Loucy (cell line): Measurements from ENCODE around the gene SLC35B3.
A peak's percentile ranks its signal among the peaks of the same experiment; 100 is the strongest.

Experiments used
- H2AFZ ChIP-seq: fragments of 200-600 bp; sonication (generic); 2 replicates; pipeline ENCODE4 v1.6.0; 2016; ENCODE audit warnings: antibody characterized with exemption, mild to moderate bottlenecking, low read length, moderate library complexity
- H3F3A ChIP-seq: fragments of 200-600 bp; 2 replicates; pipeline ENCODE4 v1.6.0; 2016; ENCODE audit warnings: antibody characterized with exemption, low read depth, mild to moderate bottlenecking
- H3K27me3 ChIP-seq: fragments of 200-600 bp; sonication (generic); 2 replicates; pipeline ENCODE4 v1.6.1; 2014; ENCODE audit warnings: low read length, mild to moderate bottlenecking; ENCODE audit not compliant: insufficient read depth, poor library complexity, severe bottlenecking
- H3K36me3 ChIP-seq: fragments of 200-600 bp; sonication (generic); 2 replicates; pipeline ENCODE4 v1.6.1; 2016; ENCODE audit warnings: low read length; ENCODE audit not compliant: insufficient read depth
- H3K4me1 ChIP-seq: fragments of 200-600 bp; sonication (generic); 2 replicates; pipeline ENCODE4 v1.5.1; 2014; ENCODE audit warnings: low read length, mild to moderate bottlenecking; ENCODE audit not compliant: insufficient read depth, poor library complexity, severe bottlenecking
- H3K4me2 ChIP-seq: fragments of 200-600 bp; sonication (generic); 2 replicates; pipeline ENCODE4 v1.6.0; 2014; ENCODE audit warnings: antibody characterized with exemption, low read length, low read depth, mild to moderate bottlenecking; ENCODE audit not compliant: poor library complexity, severe bottlenecking
- H3K4me3 ChIP-seq: fragments of 200-600 bp; sonication (generic); 2 replicates; pipeline ENCODE4 v1.5.1; 2014; ENCODE audit warnings: low read length, mild to moderate bottlenecking, mixed read lengths; ENCODE audit not compliant: poor library complexity, severe bottlenecking
- H3K79me2 ChIP-seq: fragments of 200-600 bp; sonication (generic); 2 replicates; pipeline ENCODE4 v1.6.1; 2014; ENCODE audit warnings: low read length; ENCODE audit not compliant: insufficient read depth
- H3K9ac ChIP-seq: fragments of 200-600 bp; sonication (generic); 2 replicates; pipeline ENCODE4 v1.6.0; 2014; ENCODE audit warnings: mild to moderate bottlenecking, low read depth, low read length, moderate library complexity; ENCODE audit not compliant: poor library complexity, severe bottlenecking
- H3K9me2 ChIP-seq: fragments of 200-600 bp; sonication (generic); replicated peaks from 2 replicates; pipeline ENCODE4 v1.6.1; 2016; ENCODE audit warnings: low read depth, low read length, mixed read lengths
- H3K9me3 ChIP-seq: fragments of 200-600 bp; sonication (generic); 2 replicates; pipeline ENCODE4 v1.6.1; 2014; ENCODE audit warnings: mild to moderate bottlenecking, antibody characterized with exemption, low read length, low read depth; ENCODE audit not compliant: insufficient read depth
- H4K20me1 ChIP-seq: fragments of 200-600 bp; sonication (generic); 2 replicates; pipeline ENCODE4 v1.6.0; 2014; ENCODE audit warnings: antibody characterized with exemption, low read length, mild to moderate bottlenecking; ENCODE audit not compliant: insufficient read depth, poor library complexity, severe bottlenecking
- CTCF ChIP-seq: fragments of 200-600 bp; sonication (generic); conservative IDR thresholded peaks from 2 replicates; pipeline ENCODE4 v1.5.1; 2014; ENCODE audit warnings: mild to moderate bottlenecking, antibody characterized with exemption, low read length
- EZH2phosphoT487 ChIP-seq: fragments of 200-600 bp; IDR thresholded peaks from 2 replicates; pipeline ENCODE4 v1.6.1; 2018; ENCODE audit warnings: antibody characterized with exemption, mild to moderate bottlenecking, moderate library complexity, borderline replicate concordance

SLC35B3 gene

GRCh38 chr6:8392569-8392968, 42.8 kb downstream of the SLC35B3 start:
- Histone ChIP-seq H3K79me2 (no peaks in the 10 kb centered on the region), H4K20me1 (no peaks in the 10 kb centered on the region), H3K27me3 (no peaks in the 10 kb centered on the region), H3F3A (no peaks in the 10 kb centered on the region), H3K4me1 (peaks cover 8% of the 10 kb centered on the region), H3K4me2 (no peak overlapping the region), H2AFZ (peak overlapping the region; percentile 57), H3K9ac (no peak overlapping the region), H3K9me3 (no peaks in the 10 kb centered on the region), H3K9me2 (no peaks in the 10 kb centered on the region), H3K36me3 (no peaks in the 10 kb centered on the region), H3K4me3 (no peak overlapping the region)
- no peak for TF ChIP-seq CTCF
- TF ChIP-seq EZH2phosphoT487: no peak

GRCh38 chr6:8391934-8392333, 43.4 kb downstream of the SLC35B3 start:
- Histone ChIP-seq H4K20me1 (no peaks in the 10 kb centered on the region), H3K4me1 (peaks cover 8% of the 10 kb centered on the region), H3K9me3 (no peaks in the 10 kb centered on the region), H3K4me2 (no peak overlapping the region), H3K4me3 (no peak overlapping the region), H3F3A (no peaks in the 10 kb centered on the region), H3K79me2 (no peaks in the 10 kb centered on the region), H3K9ac (no peak overlapping the region), H3K9me2 (no peaks in the 10 kb centered on the region), H2AFZ (no peak overlapping the region), H3K27me3 (no peaks in the 10 kb centered on the region), H3K36me3 (no peaks in the 10 kb centered on the region)
- TF ChIP-seq CTCF (no peak), EZH2phosphoT487 (no peak)

- Histone ChIP-seq H2AFZ (no peak overlapping the region), H3K27me3 (no peaks in the 10 kb centered on the region), H3K9ac (no peak overlapping the region), H3K9me2 (no peaks in the 10 kb centered on the region), H3K79me2 (no peaks in the 10 kb centered on the region), H3K4me2 (no peak overlapping the region), H4K20me1 (no peaks in the 10 kb centered on the region), H3K36me3 (no peaks in the 10 kb centered on the region), H3K4me3 (no peak overlapping the region), H3K9me3 (no peaks in the 10 kb centered on the region), H3F3A (no peaks in the 10 kb centered on the region), H3K4me1 (peaks cover 8% of the 10 kb centered on the region)
- TF ChIP-seq EZH2phosphoT487 (no peak), CTCF (no peak)
These were observed 46.1 kb downstream of the SLC35B3 start for GRCh38 chr6:8389036-8389818.
